B cell (primary cell): ENCODE results near the gene PPP1R12B. TPM values are rescaled to one million over a fixed set of nuclear protein-coding genes. Genes with fewer than 3 reads are reported as not detected.
"Not testable (repeated sequence)": the region's sequence is repeated elsewhere in the genome, so short reads cannot be mapped to it uniquely, and the experiment has no call there.

ENCODE experiments used
- ATAC-seq: fragments of 200-7000 bp; cut with Tn5 transposase; one replicate; pipeline ENCODE4 v1.10.0; 2021; ENCODE audit warnings: low read depth, mild to moderate bottlenecking, moderate number of reproducible peaks, moderate library complexity
- CTCF ChIA-PET: fragments of 350-600 bp; sonication (Branson Sonifier 250); formaldehyde crosslinking; loops from one replicate; lab custom pipeline; 2021; ENCODE audit warnings: antibody characterized with exemption, inconsistent platforms; lab: Charles Lee
- POLR2A ChIA-PET: fragments of 350-600 bp; sonication (Branson Sonifier 250); formaldehyde crosslinking; loops from one replicate; lab custom pipeline; 2021; ENCODE audit warnings: antibody characterized with exemption; lab: Charles Lee
- DNase-seq: peaks from one replicate; pipeline ENCODE4 v3.0.0; 2013
- H2AFZ ChIP-seq: 2 replicates; pipeline ENCODE4 v1.6.1; 2012; ENCODE audit warnings: mild to moderate bottlenecking, low read depth, low read length; ENCODE audit not compliant: insufficient read depth, poor library complexity, severe bottlenecking
- H3K27ac ChIP-seq, 2 donors: 1 replicate in 1 of 2; 2 replicates in 1 of 2; pipeline ENCODE4 v1.5.1; 2012 to 2013; ENCODE audit warnings: low read length in 2 of 2, mild to moderate bottlenecking in 2 of 2, moderate library complexity in 1 of 2
- H3K27me3 ChIP-seq, 4 experiments: fragments of 200-600 bp in 1 of 4; sonication (generic) in 1 of 4; replicated peaks in 1 of 4; 1 replicate in 2 of 4; 2 replicates in 2 of 4; pipeline versions ENCODE4 v1.6.1 to v1.7.0; 2013 to 2016; ENCODE audit warnings: low read length in 3 of 4, mild to moderate bottlenecking in 2 of 4, mixed read lengths in 1 of 4, moderate library complexity in 1 of 4; ENCODE audit not compliant: insufficient read depth in 4 of 4, control insufficient read depth in 3 of 4; ENCODE audit errors: control extremely low read depth in 1 of 4
- H3K36me3 ChIP-seq, 2 experiments: replicated peaks in 1 of 2; 1 replicate in 1 of 2; 2 replicates in 1 of 2; pipeline versions ENCODE4 v1.6.1 to v1.7.1; 2013; ENCODE audit warnings: low read length in 1 of 2; ENCODE audit not compliant: insufficient read depth in 2 of 2, control insufficient read depth in 1 of 2; ENCODE audit errors: control extremely low read depth in 1 of 2, extremely low read depth in 1 of 2
- H3K4me1 ChIP-seq, 2 donors: fragments of 200-600 bp in 1 of 2; sonication (generic) in 1 of 2; 1 replicate in 1 of 2; 2 replicates in 1 of 2; pipeline versions ENCODE4 v1.5.1 to v1.6.1; 2013 to 2017; ENCODE audit warnings: low read length in 2 of 2; ENCODE audit not compliant: control insufficient read depth in 2 of 2, insufficient read depth in 2 of 2
- H3K4me2 ChIP-seq: replicated peaks from 2 replicates; pipeline ENCODE3; 2012; ENCODE audit warnings: mild to moderate bottlenecking, low read depth, low read length; ENCODE audit not compliant: poor library complexity, severe bottlenecking
- H3K4me3 ChIP-seq, 5 experiments: fragments of 200-600 bp in 1 of 5; sonication (generic) in 1 of 5; 1 replicate in 3 of 5; 2 replicates in 2 of 5; pipeline versions ENCODE4 v1.5.1 to v1.7.0; 2011 to 2016; ENCODE audit warnings: low read length in 4 of 5, mild to moderate bottlenecking in 4 of 5, low read depth in 2 of 5, control low read depth in 1 of 5, moderate library complexity in 1 of 5; ENCODE audit not compliant: insufficient read depth in 1 of 5; ENCODE audit errors: control extremely low read depth in 1 of 5, extremely low read depth in 1 of 5
- H3K79me2 ChIP-seq: fragments of 200-600 bp; sonication (generic); one replicate; pipeline ENCODE4 v1.6.0; 2016; ENCODE audit warnings: low read length; ENCODE audit not compliant: control insufficient read depth, insufficient read depth
- H3K9ac ChIP-seq: fragments of 200-600 bp; sonication (generic); 2 replicates; pipeline ENCODE4 v1.6.1; 2017; ENCODE audit warnings: mild to moderate bottlenecking, low read length, moderate library complexity
- H3K9me3 ChIP-seq, 3 donors: one replicate each; pipeline versions ENCODE4 v1.6.1 to v1.7.1; 2013; ENCODE audit warnings: low read length in 2 of 3; ENCODE audit not compliant: control insufficient read depth in 2 of 3, insufficient read depth in 1 of 3; ENCODE audit errors: control extremely low read depth in 1 of 3
- H4K20me1 ChIP-seq: 2 replicates; pipeline ENCODE4 v1.6.0; 2012; ENCODE audit warnings: mild to moderate bottlenecking, low read length; ENCODE audit not compliant: insufficient read depth, control insufficient read depth, poor library complexity, severe bottlenecking
- H3K27ac Mint-ChIP-seq: one replicate; pipeline ENCODE4 v1.8.0; 2021; ENCODE audit warnings: mixed read lengths
- H3K27me3 Mint-ChIP-seq: one replicate; pipeline ENCODE4 v1.8.0; 2021; ENCODE audit warnings: mixed read lengths
- H3K4me1 Mint-ChIP-seq: one replicate; pipeline ENCODE4 v1.8.0; 2021; ENCODE audit warnings: mixed read lengths
- H3K4me3 Mint-ChIP-seq: one replicate; pipeline ENCODE4 v1.8.0; 2021; ENCODE audit warnings: mixed read lengths
- H3K9me3 Mint-ChIP-seq: one replicate; pipeline ENCODE4 v1.8.0; 2022; ENCODE audit warnings: mixed read lengths; ENCODE audit not compliant: insufficient read depth
- EZH2 ChIP-seq: IDR thresholded peaks from 2 replicates; pipeline ENCODE4 v1.6.1; 2012; ENCODE audit warnings: borderline replicate concordance, low read depth, mild to moderate bottlenecking, moderate library complexity, low read length; ENCODE audit not compliant: insufficient read depth, poor library complexity, severe bottlenecking
- WGBS: methylation state at CpG from one replicate; pipeline ENCODE4 v1.1.5; 2013; ENCODE audit warnings: missing lambda C conversion rate; ENCODE audit not compliant: insufficient coverage; 5-methylcytosine and 5-hydroxymethylcytosine counted together
- intact Hi-C: fragments of 100-400 bp; cut with micrococcal nuclease; formaldehyde crosslinking; loops from one replicate; pipeline ENCODE4 v1.10.0; 2022
- polyA plus RNA-seq: library from polyadenylated mRNA; depleted of rRNA; stranded (reverse); fragments of >200 nt; gene quantifications from 2 replicates; pipeline ENCODE4 v1.2.3, GENCODE V29; 2012
- total RNA-seq, 2 donors: library from RNA; stranded (reverse); fragments of 120-200 nt in 1 of 2; gene quantifications; 1 replicate in 1 of 2; 2 replicates in 1 of 2; pipeline versions ENCODE4 v1.2.3 to v1.2.4, GENCODE V29; 2013 to 2022
- TF ChIP-seq, protein P1 (sequence below): fragments of 200-600 bp; IDR thresholded peaks from one replicate; pipeline ENCODE4 v1.8.0; 2022; ENCODE audit warnings: antibody characterized with exemption, mild to moderate bottlenecking

The PPP1R12B gene
- total and polyA plus RNA-seq, 2 donors (not counting 1 experiment from before 2014, with no cell fraction given) = 7.1 to 49.6 TPM

DNA sequence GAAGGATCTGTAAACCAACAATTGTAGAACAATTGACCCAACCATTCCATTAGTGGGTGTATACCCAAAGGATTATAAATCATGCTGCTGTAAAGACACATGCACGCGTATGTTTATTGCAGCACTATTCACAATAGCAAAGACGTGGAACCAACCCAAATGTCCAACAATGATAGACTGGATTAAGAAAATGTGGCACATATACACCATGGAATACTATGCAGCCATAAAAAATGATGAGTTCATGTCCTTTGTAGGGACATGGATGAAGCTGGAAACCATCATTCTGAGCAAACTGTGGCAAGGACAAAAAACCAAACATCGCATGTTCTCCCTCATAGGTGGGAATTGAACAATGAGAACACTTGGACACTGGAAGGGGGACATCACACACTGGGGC is 33.4 kb downstream of the PPP1R12B start:
- H3K9me3 Mint-ChIP-seq, H4K20me1 ChIP-seq, POLR2A ChIA-PET, H2AFZ ChIP-seq, H3K4me1 Mint-ChIP-seq, H3K4me2 ChIP-seq, intact Hi-C loops, H3K27ac ChIP-seq, H3K27me3 Mint-ChIP-seq, ATAC-seq, H3K4me3 ChIP-seq, H3K9me3 ChIP-seq, H3K9ac ChIP-seq, H3K36me3 ChIP-seq, H3K4me1 ChIP-seq, H3K4me3 Mint-ChIP-seq, DNase-seq, H3K27me3 ChIP-seq, CTCF ChIA-PET, H3K27ac Mint-ChIP-seq: not testable (repeated sequence)
- 100% methylated on average over 1 of the region's 4 CpGs for WGBS
- peaks cover 21% of the 10 kb centered on the region for H3K79me2 ChIP-seq

DNA sequence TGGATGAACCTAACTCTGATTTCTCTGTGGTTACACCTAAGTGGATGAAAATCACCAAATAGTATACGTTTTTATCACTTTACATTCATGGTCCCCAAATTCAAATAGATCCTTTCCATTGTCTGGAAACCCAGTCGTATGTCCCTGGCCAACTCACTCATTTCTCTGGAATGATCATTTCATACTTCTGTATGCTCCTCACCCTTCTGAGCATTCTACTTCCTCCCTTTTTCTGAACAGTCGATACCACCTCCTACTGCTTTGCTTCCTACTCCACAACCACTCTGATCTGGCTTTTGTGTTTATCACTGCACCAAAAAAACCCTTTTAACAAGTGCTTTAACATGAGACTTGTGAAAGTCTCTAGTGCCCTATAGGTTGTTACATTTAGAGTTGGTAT is 47.3 kb downstream of the PPP1R12B start:
- CTCF ChIA-PET, DNase-seq, H3K27me3 ChIP-seq, ATAC-seq, H3K27ac ChIP-seq, intact Hi-C loops, H3K4me1 Mint-ChIP-seq, H3K27ac Mint-ChIP-seq, H3K4me1 ChIP-seq, POLR2A ChIA-PET, H3K4me3 Mint-ChIP-seq, H3K4me2 ChIP-seq, H3K27me3 Mint-ChIP-seq, H3K36me3 ChIP-seq, H2AFZ ChIP-seq, H3K9me3 ChIP-seq, H4K20me1 ChIP-seq, H3K4me3 ChIP-seq, H3K79me2 ChIP-seq, H3K9me3 Mint-ChIP-seq, H3K9ac ChIP-seq: not testable (repeated sequence)
- 91% methylated on average over 3 of the region's 3 CpGs for WGBS

DNA sequence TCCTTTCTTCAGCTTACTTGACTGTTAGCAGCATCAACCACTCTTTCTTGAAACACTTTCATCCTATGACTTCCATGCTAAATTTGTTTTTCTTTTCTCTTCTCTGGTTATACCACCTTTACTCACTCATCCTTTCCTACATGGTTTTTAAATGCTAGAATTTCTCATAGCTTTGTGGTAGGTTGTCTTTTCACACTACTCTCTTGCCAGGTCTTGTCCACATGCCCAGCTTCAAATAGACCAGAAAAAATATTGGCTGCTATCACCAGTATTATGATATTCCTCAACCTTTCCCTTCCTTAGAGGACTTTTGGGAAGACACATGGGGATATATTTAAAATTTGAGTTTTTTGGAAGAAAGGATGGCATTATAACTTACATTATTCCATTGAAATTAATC is 48.8 kb downstream of the PPP1R12B start:
- Mint-ChIP-seq H3K9me3 (no peaks in the 10 kb centered on the region), H3K27me3 (no peaks in the 10 kb centered on the region), H3K4me1 (peaks cover 3% of the 10 kb centered on the region), H3K4me3 (no peak overlapping the region), H3K27ac (no peak overlapping the region)
- intact Hi-C loops = no loop called here
- H3K9me3 ChIP-seq = no peaks in the 10 kb centered on the region
- H3K4me2 ChIP-seq = no peak overlapping the region
- ChIA-PET POLR2A (no interaction called here), CTCF (no interaction called here)
- no peak for TF ChIP-seq EZH2
- TF ChIP-seq, protein P1, sequence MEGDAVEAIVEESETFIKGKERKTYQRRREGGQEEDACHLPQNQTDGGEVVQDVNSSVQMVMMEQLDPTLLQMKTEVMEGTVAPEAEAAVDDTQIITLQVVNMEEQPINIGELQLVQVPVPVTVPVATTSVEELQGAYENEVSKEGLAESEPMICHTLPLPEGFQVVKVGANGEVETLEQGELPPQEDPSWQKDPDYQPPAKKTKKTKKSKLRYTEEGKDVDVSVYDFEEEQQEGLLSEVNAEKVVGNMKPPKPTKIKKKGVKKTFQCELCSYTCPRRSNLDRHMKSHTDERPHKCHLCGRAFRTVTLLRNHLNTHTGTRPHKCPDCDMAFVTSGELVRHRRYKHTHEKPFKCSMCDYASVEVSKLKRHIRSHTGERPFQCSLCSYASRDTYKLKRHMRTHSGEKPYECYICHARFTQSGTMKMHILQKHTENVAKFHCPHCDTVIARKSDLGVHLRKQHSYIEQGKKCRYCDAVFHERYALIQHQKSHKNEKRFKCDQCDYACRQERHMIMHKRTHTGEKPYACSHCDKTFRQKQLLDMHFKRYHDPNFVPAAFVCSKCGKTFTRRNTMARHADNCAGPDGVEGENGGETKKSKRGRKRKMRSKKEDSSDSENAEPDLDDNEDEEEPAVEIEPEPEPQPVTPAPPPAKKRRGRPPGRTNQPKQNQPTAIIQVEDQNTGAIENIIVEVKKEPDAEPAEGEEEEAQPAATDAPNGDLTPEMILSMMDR = no peak
- no peak overlapping the region for H2AFZ ChIP-seq
- no peaks in the 10 kb centered on the region for H3K36me3 ChIP-seq
- H3K9ac ChIP-seq = no peak overlapping the region
- DNase-seq (no peak), ATAC-seq (no peak)
- no peaks in the 10 kb centered on the region for H3K4me1 ChIP-seq
- no peaks in the 10 kb centered on the region for H4K20me1 ChIP-seq
- no peaks in the 10 kb centered on the region for H3K27me3 ChIP-seq
- no peak overlapping the region for H3K4me3 ChIP-seq
- H3K27ac ChIP-seq = no peak overlapping the region
- H3K79me2 ChIP-seq = no peaks in the 10 kb centered on the region
